H1 (cell line): ENCODE data around the gene FLT1. TPM values are rescaled to one million over a fixed set of nuclear protein-coding genes. Genes with fewer than 3 reads are reported as not detected.

Experiments used
- CTCF ChIA-PET: fragments of 300-600 bp; sonication (Branson Sonifier 250); formaldehyde crosslinking; loops from one replicate; lab custom pipeline; 2021; ENCODE audit not compliant: partially characterized antibody; lab: Charles Lee
- POLR2A ChIA-PET: fragments of 300-600 bp; sonication (Branson Sonifier 250); formaldehyde crosslinking; loops from one replicate; lab custom pipeline; 2021; ENCODE audit warnings: inconsistent platforms; ENCODE audit not compliant: partially characterized antibody; lab: Charles Lee
- DNase-seq, 2 experiments: peaks; one replicate each; pipeline versions ENCODE4 v3.0.0 to v3.0.0-alpha.2; 2010 to 2022; ENCODE audit warnings: low spot score in 2 of 2, low read depth in 1 of 2, mixed read lengths in 1 of 2
- FAIRE-seq: peaks from 2 replicates; lab custom pipeline; 2011; peaks lifted over from hg19 to GRCh38; lab: Jason Lieb, UNC
- H2AFZ ChIP-seq: 2 replicates; pipeline ENCODE4 v1.8.1; 2012; ENCODE audit warnings: low read length, inconsistent platforms
- H2AK5ac ChIP-seq: 2 replicates; pipeline ENCODE4 v1.6.1; 2013; ENCODE audit warnings: low read depth, low read length
- H2BK120ac ChIP-seq: replicated peaks from 2 replicates; pipeline ENCODE3; 2013; ENCODE audit warnings: low read depth, low read length, inconsistent platforms
- H2BK12ac ChIP-seq: 2 replicates; pipeline ENCODE4 v1.6.1; 2013; ENCODE audit warnings: low read depth, low read length
- H2BK15ac ChIP-seq: 2 replicates; pipeline ENCODE4 v1.6.1; 2013; ENCODE audit warnings: low read length
- H2BK20ac ChIP-seq: 2 replicates; pipeline ENCODE4 v1.6.1; 2013; ENCODE audit warnings: low read length
- H2BK5ac ChIP-seq: 2 replicates; pipeline ENCODE4 v1.6.1; 2013; ENCODE audit warnings: low read depth, low read length
- H3K14ac ChIP-seq: 2 replicates; pipeline ENCODE4 v1.6.1; 2013; ENCODE audit warnings: inconsistent platforms; ENCODE audit not compliant: insufficient read length
- H3K18ac ChIP-seq: 2 replicates; pipeline ENCODE4 v1.6.1; 2013; ENCODE audit warnings: low read length; ENCODE audit errors: extremely low read depth
- H3K23ac ChIP-seq: 2 replicates; pipeline ENCODE4 v1.6.1; 2013; ENCODE audit warnings: inconsistent platforms; ENCODE audit not compliant: insufficient read length
- H3K23me2 ChIP-seq: 2 replicates; pipeline ENCODE4 v1.6.1; 2013; ENCODE audit warnings: low read depth, low read length
- H3K27ac ChIP-seq: 2 replicates; pipeline ENCODE4 v1.6.1; 2011; ENCODE audit warnings: low read depth, low read length, inconsistent platforms
- H3K27me3 ChIP-seq, 4 experiments: replicated peaks in 1 of 4; 1 replicate in 1 of 4; 2 replicates in 3 of 4; pipeline versions ENCODE4 v1.6.1 to v1.8.1; 2011 to 2013; ENCODE audit warnings: low read length in 3 of 4, mild to moderate bottlenecking in 3 of 4, inconsistent platforms in 2 of 4, mixed read lengths in 2 of 4, moderate library complexity in 1 of 4; ENCODE audit not compliant: control insufficient read depth in 3 of 4, insufficient read depth in 3 of 4; ENCODE audit errors: extremely low read depth in 1 of 4
- H3K36me3 ChIP-seq, 4 experiments: 2 replicates each; pipeline versions ENCODE4 v1.6.1 to v1.8.1; 2011 to 2013; ENCODE audit warnings: mild to moderate bottlenecking in 4 of 4, low read length in 3 of 4, moderate library complexity in 2 of 4, control low read depth in 1 of 4, inconsistent platforms in 1 of 4; ENCODE audit not compliant: insufficient read depth in 4 of 4, control insufficient read depth in 2 of 4
- H3K4ac ChIP-seq: replicated peaks from 2 replicates; pipeline ENCODE3; 2013; ENCODE audit warnings: low read length, low read depth, mixed read lengths, inconsistent platforms; ENCODE audit not compliant: insufficient read length
- H3K4me1 ChIP-seq, 4 experiments: replicated peaks in 1 of 4; 1 replicate in 1 of 4; 2 replicates in 3 of 4; pipeline versions ENCODE4 v1.6.1 to v1.8.1; 2011 to 2013; ENCODE audit warnings: low read length in 3 of 4, inconsistent platforms in 2 of 4, mixed read lengths in 1 of 4; ENCODE audit not compliant: insufficient read depth in 4 of 4, control insufficient read depth in 3 of 4
- H3K4me2 ChIP-seq, 2 experiments: 2 replicates each; pipeline versions ENCODE4 v1.6.1 to v1.8.1; 2011 to 2013; ENCODE audit warnings: low read depth in 2 of 2, low read length in 2 of 2, control low read depth in 1 of 2, inconsistent platforms in 1 of 2, mild to moderate bottlenecking in 1 of 2; ENCODE audit not compliant: insufficient read depth in 1 of 2
- H3K4me3 ChIP-seq, 4 experiments: fragments of 200-600, 300-600 bp in 1 of 4; sonication (generic), shearing (Covaris generic), sonication (Bioruptor Twin) in 1 of 4; 2 replicates each; pipeline versions ENCODE4 v1.5.1 to v1.8.1; 2011 to 2016; ENCODE audit warnings: low read length in 4 of 4, low read depth in 3 of 4, control low read depth in 2 of 4, inconsistent platforms in 2 of 4, mild to moderate bottlenecking in 2 of 4, mixed read lengths in 1 of 4, moderate library complexity in 1 of 4; ENCODE audit not compliant: insufficient read depth in 2 of 4; ENCODE audit errors: extremely low read depth in 1 of 4
- H3K56ac ChIP-seq: replicated peaks from 2 replicates; pipeline ENCODE3; 2013; ENCODE audit warnings: low read depth, mild to moderate bottlenecking, mixed read lengths, low read length, inconsistent platforms; ENCODE audit not compliant: insufficient read length
- H3K79me1 ChIP-seq: 2 replicates; pipeline ENCODE4 v1.6.1; 2013; ENCODE audit warnings: low read depth, low read length, control low read depth
- H3K79me2 ChIP-seq, 2 experiments: 2 replicates each; pipeline versions ENCODE4 v1.6.1 to v1.8.1; 2012 to 2013; ENCODE audit warnings: low read length in 2 of 2, mild to moderate bottlenecking in 2 of 2, inconsistent platforms in 1 of 2; ENCODE audit not compliant: insufficient read depth in 2 of 2, control insufficient read depth in 1 of 2
- H3K9ac ChIP-seq, 4 experiments: replicated peaks in 1 of 4; 1 replicate in 1 of 4; 2 replicates in 3 of 4; pipeline versions ENCODE4 v1.6.1 to v1.8.1; 2011 to 2013; ENCODE audit warnings: low read depth in 3 of 4, low read length in 3 of 4, control low read depth in 2 of 4, mild to moderate bottlenecking in 2 of 4, moderate library complexity in 2 of 4, inconsistent platforms in 1 of 4; ENCODE audit errors: extremely low read depth in 1 of 4
- H3K9me3 ChIP-seq, 2 experiments: 2 replicates each; pipeline versions ENCODE4 v1.6.1 to v1.8.1; 2012 to 2013; ENCODE audit warnings: mild to moderate bottlenecking in 2 of 2, moderate library complexity in 2 of 2, control low read depth in 1 of 2, inconsistent platforms in 1 of 2, low read depth in 1 of 2, low read length in 1 of 2, mixed read lengths in 1 of 2; ENCODE audit not compliant: insufficient read depth in 2 of 2
- H4K20me1 ChIP-seq, 2 experiments: replicated peaks in 1 of 2; 2 replicates each; pipeline versions ENCODE3 to v1.8.1; 2011 to 2013; ENCODE audit warnings: inconsistent platforms in 2 of 2, low read length in 2 of 2, mild to moderate bottlenecking in 1 of 2; ENCODE audit not compliant: insufficient read depth in 2 of 2, control insufficient read depth in 1 of 2
- H4K5ac ChIP-seq: 2 replicates; pipeline ENCODE4 v1.6.1; 2013; ENCODE audit warnings: low read length, low read depth, mixed read lengths, inconsistent platforms; ENCODE audit not compliant: insufficient read length
- H4K8ac ChIP-seq: 2 replicates; pipeline ENCODE4 v1.8.0; 2013; ENCODE audit warnings: mild to moderate bottlenecking, moderate library complexity, low read length, inconsistent platforms; ENCODE audit not compliant: insufficient read depth; ENCODE audit errors: extremely low read depth
- H4K91ac ChIP-seq: replicated peaks from 2 replicates; pipeline ENCODE3; 2013; ENCODE audit warnings: low read length, mixed read lengths, inconsistent platforms; ENCODE audit not compliant: insufficient read length
- BRCA1 ChIP-seq: IDR thresholded peaks from 2 replicates; pipeline ENCODE4 v1.6.1; 2012; ENCODE audit warnings: low read depth, low read length, improper control_type of control experiment
- GABPA ChIP-seq: IDR thresholded peaks from 2 replicates; pipeline ENCODE4 v1.6.1; 2011; ENCODE audit warnings: mild to moderate bottlenecking, low read length, moderate library complexity, borderline replicate concordance; ENCODE audit not compliant: insufficient read depth
- POU5F1 ChIP-seq: IDR thresholded peaks from 2 replicates; pipeline ENCODE4 v1.6.1; 2011; ENCODE audit warnings: low read depth, mild to moderate bottlenecking, low read length, moderate library complexity
- WGBS, 2 experiments: shearing (Covaris generic) in 1 of 2; methylation state at CpG; one replicate each; pipeline versions ENCODE4 v1.1.6 to v1.1.7; 2013 to 2015; ENCODE audit warnings: low lambda C conversion rate in 2 of 2, mixed read lengths in 2 of 2, inconsistent platforms in 1 of 2, low coverage in 1 of 2, missing lambda C conversion rate in 1 of 2; ENCODE audit not compliant: insufficient replicate concordance in 2 of 2, insufficient coverage in 1 of 2, insufficient read length in 1 of 2; ENCODE audit errors: extremely low coverage in 1 of 2, missing lambda C conversion rate in 1 of 2; 5-methylcytosine and 5-hydroxymethylcytosine counted together
- polyA plus RNA-seq, 7 experiments: library from polyadenylated mRNA; depleted of rRNA in 3 of 7; stranded (reverse) in 5 of 7; unstranded in 2 of 7; fragments of >200 nt in 5 of 7; fragments of 200-250 nt in 2 of 7; gene quantifications; 1 replicate in 5 of 7; 2 replicates in 1 of 7; 4 replicates in 1 of 7; pipeline versions ENCODE4 v1.2.1 to v1.2.3, GENCODE V29; 2011 to 2013; ENCODE audit warnings: missing spikeins in 2 of 7, mixed read lengths in 2 of 7
- total RNA-seq: library from RNA; stranded (reverse); fragmentation: NEBNext Ultra II Directional; extraction: Animal tissue kit (Norgen Biotek cat#: 25700); gene quantifications from 2 replicates; pipeline ENCODE4 v1.2.1, GENCODE V29; 2021

The FLT1 gene
- total and polyA plus RNA-seq, 2 of the 8 experiments (the other 6 are each of a cell fraction or from before 2014, with no cell fraction given): 19.7 to 90.2 TPM

GRCh38 chr13:28424541-28424940, 70.4 kb downstream of the FLT1 start:
- no peaks in the 10 kb centered on the region for H3K79me1 ChIP-seq
- H2BK15ac ChIP-seq: no peak overlapping the region
- no peak overlapping the region for H2BK120ac ChIP-seq
- no peak overlapping the region for H2AFZ ChIP-seq
- no peaks in the 10 kb centered on the region for H3K23me2 ChIP-seq
- no peak overlapping the region for H3K27ac ChIP-seq
- H3K79me2 ChIP-seq: peaks cover 0 to 29% of the 10 kb centered on the region in 2 experiments; a peak in 2 of 4 replicates
- 89% methylated on average over 4 of the region's 4 CpGs; no CpG with 5 or more reads in 1 of the 2 experiments for WGBS, 2 experiments
- H4K5ac ChIP-seq: no peak overlapping the region
- no peak overlapping the region for H3K23ac ChIP-seq
- H3K36me3 ChIP-seq: peaks cover 13 to 64% (median 33%) of the 10 kb centered on the region in 4 experiments
- DNase-seq (no peak), FAIRE-seq (no peak)
- H3K56ac ChIP-seq: no peak overlapping the region
- no peaks in the 10 kb centered on the region for H3K9me3 ChIP-seq
- no peak overlapping the region for H3K4me3 ChIP-seq
- peaks cover 0 to 10% (median 7%) of the 10 kb centered on the region in 4 experiments; a peak in 4 of 7 replicates for H3K4me1 ChIP-seq
- H3K4me2 ChIP-seq: no peak overlapping the region
- H3K18ac ChIP-seq: no peak overlapping the region
- H4K8ac ChIP-seq: no peak overlapping the region
- no peak overlapping the region for H2BK12ac ChIP-seq
- no peak overlapping the region for H2BK5ac ChIP-seq
- no peak overlapping the region for H4K91ac ChIP-seq
- no peak overlapping the region for H2BK20ac ChIP-seq
- no peak overlapping the region for H3K4ac ChIP-seq
- H3K27me3 ChIP-seq: no peaks in the 10 kb centered on the region
- TF ChIP-seq POU5F1: no peak
- TF ChIP-seq GABPA: no peak
- TF ChIP-seq BRCA1: no peak
- ChIA-PET CTCF (interaction anchor here (0.7 to 1.1 kb wide), 2 partner anchors 100 to 765 kb away, joined by 3 to 5 read pairs; no protein-coding TSS in a partner anchor), POLR2A (no interaction called here)
- no peaks in the 10 kb centered on the region for H4K20me1 ChIP-seq
- no peak overlapping the region for H3K14ac ChIP-seq
- no peak overlapping the region for H2AK5ac ChIP-seq
- H3K9ac ChIP-seq: no peak overlapping the region
